Panc1 (cell line): Measurements from ENCODE around the gene RNF114. TPM values are rescaled to one million over a fixed set of nuclear protein-coding genes. Genes with fewer than 3 reads are reported as not detected.
"Not testable (repeated sequence)": the region's sequence is repeated elsewhere in the genome, so short reads cannot be mapped to it uniquely, and the experiment has no call there.

Experiments used
- ATAC-seq: fragments of 200-7000 bp; cut with Tn5 transposase; 2 replicates; pipeline ENCODE4 v1.9.1; 2020; ENCODE audit warnings: mild to moderate bottlenecking, moderate library complexity
- BruUV-seq: library from RNA; stranded (reverse); fragments of 400-500 nt; replicated peaks from 2 replicates; lab custom pipeline; 2021; lab: Mats Ljungman, UMichigan
- CTCF ChIA-PET: fragments of 300-600 bp; sonication (Branson Sonifier 250); formaldehyde crosslinking; loops from one replicate; lab custom pipeline; 2022; ENCODE audit warnings: antibody characterized with exemption; lab: Charles Lee
- POLR2A ChIA-PET: fragments of 300-600 bp; sonication (Branson Sonifier 250); formaldehyde crosslinking; loops from one replicate; lab custom pipeline; 2022; ENCODE audit warnings: antibody characterized with exemption; lab: Charles Lee
- DNase-seq: peaks from one replicate; pipeline ENCODE4 v3.0.0-alpha.2; 2010; ENCODE audit warnings: low read depth, low spot score
- H3K27ac ChIP-seq: 2 replicates; pipeline ENCODE4 v1.5.1; 2011; ENCODE audit warnings: mild to moderate bottlenecking, low read length, inconsistent platforms
- H3K27me3 ChIP-seq: fragments of 200-500 bp; sonication (Bioruptor generic); 2 replicates; pipeline ENCODE4 v1.6.0; 2014; ENCODE audit warnings: low read length, inconsistent platforms; ENCODE audit not compliant: control insufficient read depth, insufficient read depth
- H3K36me3 ChIP-seq: fragments of 200-500 bp; sonication (Bioruptor generic); 2 replicates; pipeline ENCODE4 v1.5.1; 2014; ENCODE audit warnings: inconsistent platforms, mild to moderate bottlenecking, low read length, moderate library complexity; ENCODE audit not compliant: control insufficient read depth, insufficient read depth
- H3K4me1 ChIP-seq: 2 replicates; pipeline ENCODE4 v1.5.1; 2011; ENCODE audit warnings: inconsistent platforms, mild to moderate bottlenecking, low read length, moderate library complexity; ENCODE audit not compliant: control insufficient read depth, insufficient read depth
- H3K4me3 ChIP-seq, 2 experiments: 2 replicates each; pipeline ENCODE4 v1.5.1; 2011 to 2012; ENCODE audit warnings: low read depth in 2 of 2, low read length in 2 of 2, mild to moderate bottlenecking in 2 of 2, inconsistent platforms in 1 of 2, moderate library complexity in 1 of 2
- H3K9me3 ChIP-seq: fragments of 200-500 bp; sonication (Bioruptor generic); 2 replicates; pipeline ENCODE4 v1.5.1; 2014; ENCODE audit warnings: low read depth, mild to moderate bottlenecking, inconsistent platforms, low read length, moderate library complexity; ENCODE audit not compliant: control insufficient read depth, insufficient read depth
- POLR2AphosphoS5 ChIP-seq: IDR thresholded peaks from 2 replicates; pipeline ENCODE4 v1.6.1; 2012; ENCODE audit warnings: mild to moderate bottlenecking, low read depth, low read length, moderate library complexity
- SIN3A ChIP-seq: IDR thresholded peaks from 2 replicates; pipeline ENCODE4 v1.6.1; 2012; ENCODE audit warnings: low read depth, mild to moderate bottlenecking, low read length, moderate library complexity, borderline replicate concordance; ENCODE audit not compliant: insufficient read depth
- TCF7L2 ChIP-seq: IDR thresholded peaks from 2 replicates; pipeline ENCODE4 v1.6.1; 2011; ENCODE audit warnings: mild to moderate bottlenecking, low read depth, low read length, inconsistent platforms
- in situ Hi-C: cut with HindIII; loops from 2 replicates; pipeline ENCODE4 v1.10.0; 2016; ENCODE audit warnings: low sequenced_read_pairs, low pct_unique_long_range_greater_than_20kb
- intact Hi-C: fragments of 100-400 bp; cut with micrococcal nuclease; formaldehyde crosslinking; loops from one replicate; pipeline ENCODE4 v1.10.0; 2022; ENCODE audit not compliant: unreplicated experiment
- total RNA-seq: library from RNA; stranded (reverse); gene quantifications from one replicate; pipeline ENCODE4 v1.2.1, GENCODE V29; 2021; ENCODE audit not compliant: unreplicated experiment
- TF ChIP-seq, protein P1 (sequence below), 2 experiments: IDR thresholded peaks; 2 replicates each; pipeline ENCODE4 v1.6.1; 2011 to 2012; ENCODE audit warnings: low read depth in 2 of 2, control low read depth in 1 of 2, low read length in 1 of 2, mild to moderate bottlenecking in 1 of 2, moderate library complexity in 1 of 2; ENCODE audit not compliant: insufficient read depth in 1 of 2
- TF ChIP-seq, protein P2 (sequence below): fragments of 450-650 bp; IDR thresholded peaks from 2 replicates; pipeline ENCODE4 v1.5.1; 2017; ENCODE audit warnings: mild to moderate bottlenecking

Gene RNF114
- total RNA-seq, 1 experiment from 2014 or later: 70.0 TPM

DNA sequence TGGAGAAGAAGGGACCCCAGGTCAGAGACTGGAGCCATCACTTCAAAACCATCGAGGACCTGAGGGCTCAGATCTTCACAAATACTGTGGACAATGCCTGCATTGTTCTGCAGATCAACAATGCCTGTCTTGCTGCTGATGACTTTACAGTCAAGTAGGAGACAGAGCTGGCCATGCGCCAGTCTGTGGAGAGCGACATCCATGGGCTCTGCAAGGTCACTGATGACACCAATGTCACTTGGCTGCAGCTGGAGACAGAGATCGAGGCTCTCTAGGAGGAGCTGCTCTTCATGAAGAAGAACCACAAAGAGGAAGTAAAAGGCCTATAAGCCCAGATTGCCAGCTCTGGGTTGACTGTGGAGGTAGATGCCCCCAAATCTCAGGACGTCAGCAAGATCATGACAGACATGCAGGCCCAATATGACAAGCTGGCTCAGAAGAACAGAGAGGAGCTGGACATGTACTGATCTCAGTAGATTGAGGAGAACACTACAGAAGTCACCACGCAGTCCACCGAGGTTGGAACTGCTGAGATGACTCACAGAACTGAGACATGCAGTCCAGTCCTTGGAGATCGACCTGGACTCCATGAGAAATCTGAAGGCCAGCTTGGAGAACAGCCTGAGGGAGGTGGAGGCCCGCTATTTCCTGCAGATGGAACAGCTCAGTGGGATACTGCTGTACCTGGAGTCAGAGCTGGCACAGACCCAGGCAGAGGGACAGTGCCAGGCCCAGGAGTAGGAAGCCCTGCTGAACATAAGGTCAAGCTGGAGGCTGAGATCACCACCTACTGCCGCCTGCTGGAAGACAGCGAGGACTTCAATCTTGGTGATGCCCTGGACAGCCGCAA is 21.1 kb downstream of the RNF114 start:
- H3K27me3 ChIP-seq, POLR2A ChIA-PET, H3K4me3 ChIP-seq, H3K4me1 ChIP-seq, ATAC-seq, BruUV-seq, in situ Hi-C loops, H3K27ac ChIP-seq, H3K9me3 ChIP-seq, intact Hi-C loops, DNase-seq: not testable (repeated sequence)
- CTCF ChIA-PET: interaction anchor here (0.6 to 1.0 kb wide), 3 partner anchors 9 to 111 kb away, joined by 3 to 4 read pairs (median 4); no protein-coding TSS in a partner anchor
- peaks cover 10% of the 10 kb centered on the region for H3K36me3 ChIP-seq

DNA sequence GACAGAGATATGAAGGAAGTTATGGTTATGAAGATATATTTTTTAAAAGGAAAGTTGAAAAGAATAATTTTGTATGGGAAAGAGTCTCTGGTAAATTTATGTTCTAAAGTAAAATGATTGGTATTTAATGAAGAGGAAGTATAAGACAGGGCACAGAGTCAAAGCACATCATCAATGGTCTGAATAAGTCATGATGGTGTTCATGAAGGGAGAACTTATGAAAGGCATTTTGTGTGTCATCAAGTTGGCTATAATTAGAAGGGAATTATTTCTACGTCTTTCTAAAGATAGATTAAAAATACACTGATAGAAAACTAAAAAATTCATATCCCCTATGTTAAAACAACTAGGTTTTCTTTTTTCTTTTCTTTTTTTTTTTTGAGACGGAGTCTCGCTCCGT is 25.2 kb downstream of the RNF114 start:
- Histone ChIP-seq H3K27ac (no peak overlapping the region), H3K9me3 (no peaks in the 10 kb centered on the region), H3K4me3 (no peak overlapping the region), H3K4me1 (no peaks in the 10 kb centered on the region), H3K27me3 (no peaks in the 10 kb centered on the region), H3K36me3 (no peaks in the 10 kb centered on the region)
- POLR2A ChIA-PET: no interaction called here
- DNase-seq: no peak
- CTCF ChIA-PET: interaction anchor here (0.6 kb wide), 1 partner anchor 14 kb away, joined by 11 read pairs; no protein-coding TSS in a partner anchor
- in situ Hi-C loops (no loop called here), intact Hi-C loops (no loop called here)
- ATAC-seq: no peak
- no TSS peak for BruUV-seq
- TF ChIP-seq SIN3A (no peak), TCF7L2 (no peak), POLR2AphosphoS5 (no peak)
- TF ChIP-seq, protein P1, sequence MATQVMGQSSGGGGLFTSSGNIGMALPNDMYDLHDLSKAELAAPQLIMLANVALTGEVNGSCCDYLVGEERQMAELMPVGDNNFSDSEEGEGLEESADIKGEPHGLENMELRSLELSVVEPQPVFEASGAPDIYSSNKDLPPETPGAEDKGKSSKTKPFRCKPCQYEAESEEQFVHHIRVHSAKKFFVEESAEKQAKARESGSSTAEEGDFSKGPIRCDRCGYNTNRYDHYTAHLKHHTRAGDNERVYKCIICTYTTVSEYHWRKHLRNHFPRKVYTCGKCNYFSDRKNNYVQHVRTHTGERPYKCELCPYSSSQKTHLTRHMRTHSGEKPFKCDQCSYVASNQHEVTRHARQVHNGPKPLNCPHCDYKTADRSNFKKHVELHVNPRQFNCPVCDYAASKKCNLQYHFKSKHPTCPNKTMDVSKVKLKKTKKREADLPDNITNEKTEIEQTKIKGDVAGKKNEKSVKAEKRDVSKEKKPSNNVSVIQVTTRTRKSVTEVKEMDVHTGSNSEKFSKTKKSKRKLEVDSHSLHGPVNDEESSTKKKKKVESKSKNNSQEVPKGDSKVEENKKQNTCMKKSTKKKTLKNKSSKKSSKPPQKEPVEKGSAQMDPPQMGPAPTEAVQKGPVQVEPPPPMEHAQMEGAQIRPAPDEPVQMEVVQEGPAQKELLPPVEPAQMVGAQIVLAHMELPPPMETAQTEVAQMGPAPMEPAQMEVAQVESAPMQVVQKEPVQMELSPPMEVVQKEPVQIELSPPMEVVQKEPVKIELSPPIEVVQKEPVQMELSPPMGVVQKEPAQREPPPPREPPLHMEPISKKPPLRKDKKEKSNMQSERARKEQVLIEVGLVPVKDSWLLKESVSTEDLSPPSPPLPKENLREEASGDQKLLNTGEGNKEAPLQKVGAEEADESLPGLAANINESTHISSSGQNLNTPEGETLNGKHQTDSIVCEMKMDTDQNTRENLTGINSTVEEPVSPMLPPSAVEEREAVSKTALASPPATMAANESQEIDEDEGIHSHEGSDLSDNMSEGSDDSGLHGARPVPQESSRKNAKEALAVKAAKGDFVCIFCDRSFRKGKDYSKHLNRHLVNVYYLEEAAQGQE (IDR thresholded peaks at IDR 0.05; ENCODE audit: insufficient read depth in 1 of 2, low read depth in 2 of 2, low read length in 1 of 2): no peak
- TF ChIP-seq, protein P2, sequence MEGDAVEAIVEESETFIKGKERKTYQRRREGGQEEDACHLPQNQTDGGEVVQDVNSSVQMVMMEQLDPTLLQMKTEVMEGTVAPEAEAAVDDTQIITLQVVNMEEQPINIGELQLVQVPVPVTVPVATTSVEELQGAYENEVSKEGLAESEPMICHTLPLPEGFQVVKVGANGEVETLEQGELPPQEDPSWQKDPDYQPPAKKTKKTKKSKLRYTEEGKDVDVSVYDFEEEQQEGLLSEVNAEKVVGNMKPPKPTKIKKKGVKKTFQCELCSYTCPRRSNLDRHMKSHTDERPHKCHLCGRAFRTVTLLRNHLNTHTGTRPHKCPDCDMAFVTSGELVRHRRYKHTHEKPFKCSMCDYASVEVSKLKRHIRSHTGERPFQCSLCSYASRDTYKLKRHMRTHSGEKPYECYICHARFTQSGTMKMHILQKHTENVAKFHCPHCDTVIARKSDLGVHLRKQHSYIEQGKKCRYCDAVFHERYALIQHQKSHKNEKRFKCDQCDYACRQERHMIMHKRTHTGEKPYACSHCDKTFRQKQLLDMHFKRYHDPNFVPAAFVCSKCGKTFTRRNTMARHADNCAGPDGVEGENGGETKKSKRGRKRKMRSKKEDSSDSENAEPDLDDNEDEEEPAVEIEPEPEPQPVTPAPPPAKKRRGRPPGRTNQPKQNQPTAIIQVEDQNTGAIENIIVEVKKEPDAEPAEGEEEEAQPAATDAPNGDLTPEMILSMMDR: no peak
